Loucy (cell line): ENCODE measurements around the gene OLFM4.

Experiments used
- H2AFZ ChIP-seq: fragments of 200-600 bp; sonication (generic); 2 replicates; pipeline ENCODE4 v1.6.0; 2016; ENCODE audit warnings: antibody characterized with exemption, mild to moderate bottlenecking, low read length, moderate library complexity
- H3F3A ChIP-seq: fragments of 200-600 bp; 2 replicates; pipeline ENCODE4 v1.6.0; 2016; ENCODE audit warnings: antibody characterized with exemption, low read depth, mild to moderate bottlenecking
- H3K27me3 ChIP-seq: fragments of 200-600 bp; sonication (generic); 2 replicates; pipeline ENCODE4 v1.6.1; 2014; ENCODE audit warnings: low read length, mild to moderate bottlenecking; ENCODE audit not compliant: insufficient read depth, poor library complexity, severe bottlenecking
- H3K36me3 ChIP-seq: fragments of 200-600 bp; sonication (generic); 2 replicates; pipeline ENCODE4 v1.6.1; 2016; ENCODE audit warnings: low read length; ENCODE audit not compliant: insufficient read depth
- H3K4me1 ChIP-seq: fragments of 200-600 bp; sonication (generic); 2 replicates; pipeline ENCODE4 v1.5.1; 2014; ENCODE audit warnings: low read length, mild to moderate bottlenecking; ENCODE audit not compliant: insufficient read depth, poor library complexity, severe bottlenecking
- H3K4me2 ChIP-seq: fragments of 200-600 bp; sonication (generic); 2 replicates; pipeline ENCODE4 v1.6.0; 2014; ENCODE audit warnings: antibody characterized with exemption, low read length, low read depth, mild to moderate bottlenecking; ENCODE audit not compliant: poor library complexity, severe bottlenecking
- H3K4me3 ChIP-seq: fragments of 200-600 bp; sonication (generic); 2 replicates; pipeline ENCODE4 v1.5.1; 2014; ENCODE audit warnings: low read length, mild to moderate bottlenecking, mixed read lengths; ENCODE audit not compliant: poor library complexity, severe bottlenecking
- H3K79me2 ChIP-seq: fragments of 200-600 bp; sonication (generic); 2 replicates; pipeline ENCODE4 v1.6.1; 2014; ENCODE audit warnings: low read length; ENCODE audit not compliant: insufficient read depth
- H3K9ac ChIP-seq: fragments of 200-600 bp; sonication (generic); 2 replicates; pipeline ENCODE4 v1.6.0; 2014; ENCODE audit warnings: mild to moderate bottlenecking, low read depth, low read length, moderate library complexity; ENCODE audit not compliant: poor library complexity, severe bottlenecking
- H3K9me2 ChIP-seq: fragments of 200-600 bp; sonication (generic); replicated peaks from 2 replicates; pipeline ENCODE4 v1.6.1; 2016; ENCODE audit warnings: low read depth, low read length, mixed read lengths
- H3K9me3 ChIP-seq: fragments of 200-600 bp; sonication (generic); 2 replicates; pipeline ENCODE4 v1.6.1; 2014; ENCODE audit warnings: mild to moderate bottlenecking, antibody characterized with exemption, low read length, low read depth; ENCODE audit not compliant: insufficient read depth
- H4K20me1 ChIP-seq: fragments of 200-600 bp; sonication (generic); 2 replicates; pipeline ENCODE4 v1.6.0; 2014; ENCODE audit warnings: antibody characterized with exemption, low read length, mild to moderate bottlenecking; ENCODE audit not compliant: insufficient read depth, poor library complexity, severe bottlenecking
- EZH2phosphoT487 ChIP-seq: fragments of 200-600 bp; IDR thresholded peaks from 2 replicates; pipeline ENCODE4 v1.6.1; 2018; ENCODE audit warnings: antibody characterized with exemption, mild to moderate bottlenecking, moderate library complexity, borderline replicate concordance
- TF ChIP-seq, protein P1 (sequence below): fragments of 200-600 bp; sonication (generic); conservative IDR thresholded peaks from 2 replicates; pipeline ENCODE4 v1.5.1; 2014; ENCODE audit warnings: mild to moderate bottlenecking, antibody characterized with exemption, low read length

The OLFM4 gene

DNA sequence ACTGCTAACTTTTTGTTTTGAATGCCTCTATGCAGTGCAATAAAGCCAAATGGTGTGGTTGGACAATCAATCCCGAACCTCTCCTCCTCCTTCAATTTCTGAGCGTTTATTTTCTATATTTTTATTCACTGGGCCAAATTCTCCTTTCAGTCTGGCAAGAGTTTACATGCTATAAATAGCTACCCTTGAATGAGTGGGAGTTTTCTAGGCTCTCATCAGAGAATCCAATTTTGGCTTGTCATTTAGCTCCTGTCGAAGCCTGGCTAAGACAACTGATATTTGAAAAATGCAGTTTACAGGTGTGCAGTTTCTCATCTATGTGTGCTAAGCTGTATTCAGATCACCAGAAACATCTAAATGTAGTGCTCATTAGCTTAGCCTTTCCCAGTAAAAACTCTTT is 61.8 kb downstream of the OLFM4 start:
- Histone ChIP-seq H3K9me2 (no peaks in the 10 kb centered on the region), H4K20me1 (no peaks in the 10 kb centered on the region), H3K4me1 (no peaks in the 10 kb centered on the region), H3K9ac (no peak overlapping the region), H3K27me3 (no peaks in the 10 kb centered on the region), H3K79me2 (no peaks in the 10 kb centered on the region), H3K4me3 (no peak overlapping the region), H3K4me2 (no peak overlapping the region), H2AFZ (no peak overlapping the region), H3F3A (no peaks in the 10 kb centered on the region), H3K9me3 (no peaks in the 10 kb centered on the region), H3K36me3 (no peaks in the 10 kb centered on the region)
- TF ChIP-seq, protein P1, sequence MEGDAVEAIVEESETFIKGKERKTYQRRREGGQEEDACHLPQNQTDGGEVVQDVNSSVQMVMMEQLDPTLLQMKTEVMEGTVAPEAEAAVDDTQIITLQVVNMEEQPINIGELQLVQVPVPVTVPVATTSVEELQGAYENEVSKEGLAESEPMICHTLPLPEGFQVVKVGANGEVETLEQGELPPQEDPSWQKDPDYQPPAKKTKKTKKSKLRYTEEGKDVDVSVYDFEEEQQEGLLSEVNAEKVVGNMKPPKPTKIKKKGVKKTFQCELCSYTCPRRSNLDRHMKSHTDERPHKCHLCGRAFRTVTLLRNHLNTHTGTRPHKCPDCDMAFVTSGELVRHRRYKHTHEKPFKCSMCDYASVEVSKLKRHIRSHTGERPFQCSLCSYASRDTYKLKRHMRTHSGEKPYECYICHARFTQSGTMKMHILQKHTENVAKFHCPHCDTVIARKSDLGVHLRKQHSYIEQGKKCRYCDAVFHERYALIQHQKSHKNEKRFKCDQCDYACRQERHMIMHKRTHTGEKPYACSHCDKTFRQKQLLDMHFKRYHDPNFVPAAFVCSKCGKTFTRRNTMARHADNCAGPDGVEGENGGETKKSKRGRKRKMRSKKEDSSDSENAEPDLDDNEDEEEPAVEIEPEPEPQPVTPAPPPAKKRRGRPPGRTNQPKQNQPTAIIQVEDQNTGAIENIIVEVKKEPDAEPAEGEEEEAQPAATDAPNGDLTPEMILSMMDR, result no peak
- no peak for TF ChIP-seq EZH2phosphoT487

DNA sequence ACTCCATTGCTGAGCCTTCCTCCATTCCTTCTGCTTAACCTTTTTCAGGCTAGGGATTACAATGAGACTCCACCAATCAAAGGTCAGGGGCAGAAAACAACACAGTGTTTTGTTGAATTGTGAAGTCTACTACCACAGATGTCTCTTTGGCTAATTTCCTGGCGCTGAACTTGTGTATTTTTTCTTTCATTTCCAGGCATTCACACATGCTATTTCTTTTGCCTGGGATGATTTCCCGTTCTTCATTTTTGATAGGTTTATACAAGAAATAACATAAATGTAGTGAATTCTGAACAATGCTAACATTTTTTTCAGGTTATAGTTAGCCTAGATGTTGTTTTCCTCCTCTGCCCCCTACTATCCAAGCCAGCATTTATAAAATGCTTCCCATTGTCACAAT is 64.3 kb downstream of the OLFM4 start:
- Histone ChIP-seq H2AFZ (no peak overlapping the region), H3K36me3 (no peaks in the 10 kb centered on the region), H3K4me1 (no peaks in the 10 kb centered on the region), H3K27me3 (no peaks in the 10 kb centered on the region), H3K9me3 (no peaks in the 10 kb centered on the region), H3K4me2 (no peak overlapping the region), H4K20me1 (no peaks in the 10 kb centered on the region), H3K4me3 (no peak overlapping the region), H3F3A (no peaks in the 10 kb centered on the region), H3K79me2 (no peaks in the 10 kb centered on the region), H3K9me2 (no peaks in the 10 kb centered on the region), H3K9ac (no peak overlapping the region)
- no peak for TF ChIP-seq EZH2phosphoT487
- TF ChIP-seq, protein P1, result no peak

DNA sequence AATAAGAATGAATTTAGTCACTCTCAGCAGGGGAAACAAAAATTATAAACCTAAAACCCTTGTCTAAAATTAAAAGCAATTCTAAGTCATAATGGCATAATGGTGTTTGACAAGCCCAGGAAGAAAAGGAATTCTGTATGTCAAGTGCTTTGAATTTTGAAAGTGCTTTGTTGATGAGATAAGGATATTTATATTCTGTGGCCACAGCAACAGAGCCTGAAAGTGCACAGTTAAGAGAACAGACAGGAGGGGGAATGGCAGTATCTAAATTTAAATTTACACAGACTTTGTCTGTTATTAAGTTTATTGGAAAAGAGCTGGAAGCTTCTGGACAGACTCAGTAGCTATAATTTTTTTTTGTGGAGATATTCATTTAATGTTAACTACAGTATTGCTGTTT is 69.8 kb downstream of the OLFM4 start:
- H3K9me3 ChIP-seq, result no peaks in the 10 kb centered on the region
- no peak overlapping the region for H3K4me2 ChIP-seq
- no peak overlapping the region for H3K9ac ChIP-seq
- H2AFZ ChIP-seq, result no peak overlapping the region
- H4K20me1 ChIP-seq, result no peaks in the 10 kb centered on the region
- H3K27me3 ChIP-seq, result no peaks in the 10 kb centered on the region
- TF ChIP-seq, protein P1, result no peak
- TF ChIP-seq EZH2phosphoT487, result no peak
- no peaks in the 10 kb centered on the region for H3K36me3 ChIP-seq
- no peaks in the 10 kb centered on the region for H3K79me2 ChIP-seq
- no peak overlapping the region for H3K4me3 ChIP-seq
- H3K4me1 ChIP-seq, result no peaks in the 10 kb centered on the region
- no peaks in the 10 kb centered on the region for H3K9me2 ChIP-seq
- no peaks in the 10 kb centered on the region for H3F3A ChIP-seq
